Skeletal muscle tissue (tissue), 4 donors: ENCODE data around the gene RGS14. TPM values are rescaled to one million over a fixed set of nuclear protein-coding genes. Genes with fewer than 3 reads are reported as not detected.
"Not testable (repeated sequence)": the region's sequence is repeated elsewhere in the genome, so short reads cannot be mapped to it uniquely, and the experiment has no call there.

Experiments used
- H3K27ac ChIP-seq: one replicate; pipeline ENCODE4 v1.7.0; 2013; ENCODE audit warnings: mild to moderate bottlenecking, low read depth, low read length, inconsistent platforms
- H3K27me3 ChIP-seq, 3 donors: one replicate each; pipeline ENCODE4 v1.7.0; 2013; ENCODE audit warnings: low read length in 3 of 3; ENCODE audit not compliant: control insufficient read depth in 3 of 3, insufficient read depth in 3 of 3
- H3K36me3 ChIP-seq, 3 donors: one replicate each; pipeline ENCODE4 v1.7.0; 2013; ENCODE audit warnings: low read length in 3 of 3; ENCODE audit not compliant: control insufficient read depth in 3 of 3, insufficient read depth in 3 of 3
- H3K4me1 ChIP-seq, 3 donors: one replicate each; pipeline ENCODE4 v1.7.0; 2013; ENCODE audit warnings: low read length in 3 of 3, mild to moderate bottlenecking in 3 of 3; ENCODE audit not compliant: control insufficient read depth in 3 of 3, insufficient read depth in 3 of 3
- H3K4me3 ChIP-seq, 3 donors: one replicate each; pipeline ENCODE4 v1.7.0; 2013; ENCODE audit warnings: low read length in 3 of 3
- H3K9ac ChIP-seq, 3 donors: one replicate each; pipeline ENCODE4 v1.7.0; 2013; ENCODE audit warnings: low read length in 3 of 3, mild to moderate bottlenecking in 3 of 3, moderate library complexity in 2 of 3, low read depth in 1 of 3
- H3K9me3 ChIP-seq, 3 donors: one replicate each; pipeline ENCODE4 v1.7.0; 2013; ENCODE audit warnings: low read length in 3 of 3; ENCODE audit not compliant: control insufficient read depth in 3 of 3
- total RNA-seq: library from RNA; depleted of rRNA; stranded (reverse); fragments of >200 nt; gene quantifications from one replicate; pipeline ENCODE4 v1.2.3, GENCODE V29; 2014
- donor health status: Osteomylitis.

RGS14 gene
- total RNA-seq, 1 donor from 2014 or later, result 12.5 TPM

GRCh38 chr5:177370488-177371119 lies 12.9 kb downstream of the RGS14 start:
- peak overlapping the region in 1 of 3 donors; percentile 83 for H3K9ac ChIP-seq
- H3K9me3 ChIP-seq, result no peaks in the 10 kb centered on the region
- H3K27me3 ChIP-seq, result no peaks in the 10 kb centered on the region
- H3K4me3 ChIP-seq, result peak overlapping the region in 2 of 3 donors; percentile 65 to 77
- peaks cover 51 to 58% (median 55%) of the 10 kb centered on the region in 3 donors for H3K4me1 ChIP-seq
- no peaks in the 10 kb centered on the region for H3K36me3 ChIP-seq
- H3K27ac ChIP-seq, result peak overlapping the region; percentile 78

- Histone ChIP-seq H3K9ac (peak overlapping the region; percentile 50 to 83 (median 68)), H3K27me3 (no peaks in the 10 kb centered on the region), H3K27ac (no peak overlapping the region), H3K4me1 (peaks cover 47 to 54% (median 51%) of the 10 kb centered on the region in 3 donors), H3K9me3 (no peaks in the 10 kb centered on the region), H3K4me3 (peak overlapping the region; percentile 65 to 77 (median 69)), H3K36me3 (no peaks in the 10 kb centered on the region)
Observed at GRCh38 chr5:177371120-177372033, 13.7 kb downstream of the RGS14 start.

- no peaks in the 10 kb centered on the region for H3K36me3 ChIP-seq
- no peaks in the 10 kb centered on the region for H3K9me3 ChIP-seq
- H3K9ac ChIP-seq, result peak overlapping the region in 2 of 3 donors; percentile 3 to 68
- H3K27me3 ChIP-seq, result no peaks in the 10 kb centered on the region
- no peak overlapping the region for H3K4me3 ChIP-seq
- H3K4me1 ChIP-seq, result peaks cover 45 to 46% (median 46%) of the 10 kb centered on the region in 3 donors
- no peak overlapping the region for H3K27ac ChIP-seq
Observed at GRCh38 chr5:177372034-177372896, 14.5 kb downstream of the RGS14 start.

GRCh38 chr5:177372910-177373309 lies 15.2 kb downstream of the RGS14 start:
- Histone ChIP-seq H3K4me3 (no peak overlapping the region), H3K27ac (no peak overlapping the region), H3K27me3 (no peaks in the 10 kb centered on the region), H3K36me3 (no peaks in the 10 kb centered on the region), H3K4me1 (peaks cover 38 to 40% (median 39%) of the 10 kb centered on the region in 3 donors), H3K9ac (peak overlapping the region in 1 of 3 donors; percentile 3), H3K9me3 (no peaks in the 10 kb centered on the region)

GRCh38 chr5:177373806-177374205 lies 16.1 kb downstream of the RGS14 start:
- no peak overlapping the region for H3K4me3 ChIP-seq
- H3K9me3 ChIP-seq, result no peaks in the 10 kb centered on the region
- H3K4me1 ChIP-seq, result peaks cover 30 to 31% (median 31%) of the 10 kb centered on the region in 3 donors
- no peaks in the 10 kb centered on the region for H3K27me3 ChIP-seq
- no peak overlapping the region for H3K9ac ChIP-seq
- no peaks in the 10 kb centered on the region for H3K36me3 ChIP-seq
- no peak overlapping the region for H3K27ac ChIP-seq

GRCh38 chr5:177374211-177374610 lies 16.5 kb downstream of the RGS14 start:
- H3K4me1 ChIP-seq, result peaks cover 27 to 31% (median 28%) of the 10 kb centered on the region in 3 donors
- no peaks in the 10 kb centered on the region for H3K36me3 ChIP-seq
- no peak overlapping the region for H3K4me3 ChIP-seq
- no peak overlapping the region for H3K27ac ChIP-seq
- H3K9ac ChIP-seq, result no peak overlapping the region
- H3K9me3 ChIP-seq, result no peaks in the 10 kb centered on the region
- no peaks in the 10 kb centered on the region for H3K27me3 ChIP-seq

- H3K27me3 ChIP-seq, H3K27ac ChIP-seq, H3K36me3 ChIP-seq, H3K9me3 ChIP-seq, H3K4me3 ChIP-seq, H3K9ac ChIP-seq: not testable (repeated sequence)
- H3K4me1 ChIP-seq, result peaks cover 17 to 20% (median 17%) of the 10 kb centered on the region in 3 donors
Observed at GRCh38 chr5:177375516-177375915, 17.8 kb downstream of the RGS14 start.

- Histone ChIP-seq H3K4me1 (peaks cover 19 to 22% (median 20%) of the 10 kb centered on the region in 3 donors), H3K27ac (no peak overlapping the region), H3K27me3 (no peaks in the 10 kb centered on the region), H3K9ac (no peak overlapping the region), H3K36me3 (no peaks in the 10 kb centered on the region), H3K9me3 (no peaks in the 10 kb centered on the region), H3K4me3 (no peak overlapping the region)
Observed at GRCh38 chr5:177376107-177376506, 18.4 kb downstream of the RGS14 start.

- Histone ChIP-seq H3K27me3 (peaks cover 0 to 4% (median 0%) of the 10 kb centered on the region in 3 donors), H3K4me3 (no peak overlapping the region), H3K36me3 (no peaks in the 10 kb centered on the region), H3K9me3 (no peaks in the 10 kb centered on the region), H3K4me1 (peaks cover 8 to 18% (median 12%) of the 10 kb centered on the region in 3 donors), H3K9ac (no peak overlapping the region), H3K27ac (no peak overlapping the region)
Observed at GRCh38 chr5:177377851-177378776, 20.4 kb downstream of the RGS14 start.
